ENCODE data around the gene ABCC3.

ABCC3 gene

GRCh38 chr17:50682441-50682840, 47.8 kb downstream of the ABCC3 start:
- no peak for TF ChIP-seq CTCF (IDR thresholded peaks at IDR 0.05; ENCODE audit: insufficient read depth, missing control alignments)
- FAIRE-seq: no peak

GRCh38 chr17:50682938-50683337, 48.3 kb downstream of the ABCC3 start:
- no peak for DNase-seq (ENCODE audit: insufficient read length, low spot score)
- TF ChIP-seq CTCF (IDR thresholded peaks at IDR 0.05; ENCODE audit: insufficient read depth, missing control alignments): no peak
- FAIRE-seq: no peak

More at GRCh38 chr17:50682441-50682840, 47.8 kb downstream of the ABCC3 start:
- no peak for DNase-seq (ENCODE audit: insufficient read length, low spot score)

- no peak for DNase-seq (ENCODE audit: insufficient read length, low spot score)
- no peak for FAIRE-seq
Measured at GRCh38 chr17:50683434-50684287, 49.0 kb downstream of the ABCC3 start.

GRCh38 chr17:50684288-50684611, 49.6 kb downstream of the ABCC3 start:
- DNase-seq (ENCODE audit: insufficient read length, low spot score) (no peak), FAIRE-seq (no peak)
- TF ChIP-seq CTCF (IDR thresholded peaks at IDR 0.05; ENCODE audit: insufficient read depth, missing control alignments): no peak

More at GRCh38 chr17:50683434-50684287, 49.0 kb downstream of the ABCC3 start:
- no peak for TF ChIP-seq CTCF (IDR thresholded peaks at IDR 0.05; ENCODE audit: insufficient read depth, missing control alignments)

GRCh38 chr17:50684612-50685333, 50.1 kb downstream of the ABCC3 start:
- no peak for TF ChIP-seq CTCF (IDR thresholded peaks at IDR 0.05; ENCODE audit: insufficient read depth, missing control alignments)
- FAIRE-seq: no peak
- no peak for DNase-seq (ENCODE audit: insufficient read length, low spot score)

GRCh38 chr17:50685334-50685665, 50.6 kb downstream of the ABCC3 start:
- no peak for DNase-seq (ENCODE audit: insufficient read length, low spot score)
- FAIRE-seq: no peak
- no peak for TF ChIP-seq CTCF (IDR thresholded peaks at IDR 0.05; ENCODE audit: insufficient read depth, missing control alignments)
